Fibroblast of lung (primary cell): ENCODE data around the gene MKLN1. TPM values are rescaled to one million over a fixed set of nuclear protein-coding genes. Genes with fewer than 3 reads are reported as not detected.

Experiments
- DNase-seq, 2 donors: peaks; one replicate each; pipeline versions ENCODE4 v3.0.0 to v3.0.0-alpha.2; 2010; ENCODE audit warnings: low read depth in 2 of 2
- H2AFZ ChIP-seq: 2 replicates; pipeline ENCODE4 v1.5.1; 2012; ENCODE audit warnings: low read length, control low read depth, inconsistent platforms
- H3K27ac ChIP-seq: 2 replicates; pipeline ENCODE4 v1.5.1; 2011; ENCODE audit warnings: low read length, control low read depth; ENCODE audit not compliant: insufficient read depth
- H3K27me3 ChIP-seq: 2 replicates; pipeline ENCODE4 v1.5.1; 2011; ENCODE audit warnings: mild to moderate bottlenecking, low read length; ENCODE audit not compliant: control insufficient read depth, insufficient read depth
- H3K36me3 ChIP-seq: 2 replicates; pipeline ENCODE4 v1.5.1; 2011; ENCODE audit warnings: low read length; ENCODE audit not compliant: control insufficient read depth, insufficient read depth
- H3K4me1 ChIP-seq: 2 replicates; pipeline ENCODE4 v1.5.1; 2011; ENCODE audit warnings: low read length; ENCODE audit not compliant: control insufficient read depth, insufficient read depth; ENCODE audit errors: extremely low read depth
- H3K4me2 ChIP-seq: 2 replicates; pipeline ENCODE4 v1.5.1; 2011; ENCODE audit warnings: low read length, control low read depth; ENCODE audit not compliant: insufficient read depth; ENCODE audit errors: extremely low read depth
- H3K4me3 ChIP-seq, 4 experiments: fragments of 200-600 bp in 1 of 4; sonication (generic) in 1 of 4; replicated peaks in 1 of 4; 2 replicates each; pipeline ENCODE4 v1.5.1; 2011 to 2016; ENCODE audit warnings: low read length in 4 of 4, low read depth in 3 of 4, mild to moderate bottlenecking in 3 of 4, control low read depth in 2 of 4, inconsistent platforms in 1 of 4, mixed read lengths in 1 of 4; ENCODE audit not compliant: insufficient read depth in 1 of 4; ENCODE audit errors: control extremely low read depth in 1 of 4
- H3K79me2 ChIP-seq: 2 replicates; pipeline ENCODE4 v1.5.1; 2012; ENCODE audit warnings: mild to moderate bottlenecking, low read length, inconsistent platforms; ENCODE audit not compliant: control insufficient read depth, insufficient read depth
- H3K9ac ChIP-seq: 2 replicates; pipeline ENCODE4 v1.5.1; 2011; ENCODE audit warnings: mild to moderate bottlenecking, low read length, control low read depth; ENCODE audit not compliant: insufficient read depth
- H3K9me3 ChIP-seq: 2 replicates; pipeline ENCODE4 v1.5.1; 2012; ENCODE audit warnings: low read depth, low read length; ENCODE audit not compliant: control insufficient read depth, insufficient read depth
- H4K20me1 ChIP-seq: 2 replicates; pipeline ENCODE4 v1.5.1; 2011; ENCODE audit warnings: low read length; ENCODE audit not compliant: control insufficient read depth, insufficient read depth; ENCODE audit errors: extremely low read depth
- EZH2 ChIP-seq: IDR thresholded peaks from 2 replicates; pipeline ENCODE4 v1.5.1; 2012; ENCODE audit warnings: low read length, control low read depth, mild to moderate bottlenecking; ENCODE audit errors: missing control alignments
- polyA plus RNA-seq, 2 donors: library from polyadenylated mRNA; depleted of rRNA in 1 of 2; stranded (reverse) in 1 of 2; unstranded in 1 of 2; fragments of >200 nt; gene quantifications; 2 replicates each; pipeline ENCODE4 v1.2.1, GENCODE V29; 2011 to 2012; ENCODE audit warnings: missing spikeins in 1 of 2
- total RNA-seq: library from RNA; depleted of rRNA; stranded (reverse); fragments of >200 nt; gene quantifications from 2 replicates; pipeline ENCODE4 v1.2.1, GENCODE V29; 2014
- TF ChIP-seq, protein P1 (sequence below), 2 donors: IDR thresholded peaks in 1 of 2; conservative IDR thresholded peaks in 1 of 2; 1 replicate in 1 of 2; 2 replicates in 1 of 2; pipeline ENCODE4 v1.5.1; 2011 to 2012; ENCODE audit warnings: low read length in 2 of 2, control low read depth in 1 of 2, inconsistent platforms in 1 of 2, low read depth in 1 of 2, mild to moderate bottlenecking in 1 of 2

The MKLN1 gene
- total and polyA plus RNA-seq, 2 donors (not counting 1 experiment from before 2014, with no cell fraction given) = 33.9 to 46.4 TPM

- Histone ChIP-seq H2AFZ (no peak overlapping the region), H4K20me1 (no peaks in the 10 kb centered on the region), H3K4me1 (peaks cover 7% of the 10 kb centered on the region), H3K27ac (peak overlapping the region; percentile 39), H3K9ac (no peak overlapping the region), H3K4me3 (no peak overlapping the region), H3K4me2 (no peak overlapping the region), H3K36me3 (no peaks in the 10 kb centered on the region), H3K9me3 (no peaks in the 10 kb centered on the region), H3K27me3 (no peaks in the 10 kb centered on the region), H3K79me2 (peaks cover 21% of the 10 kb centered on the region)
- DNase-seq = peak; percentile 54 to 75
- TF ChIP-seq, protein P1, sequence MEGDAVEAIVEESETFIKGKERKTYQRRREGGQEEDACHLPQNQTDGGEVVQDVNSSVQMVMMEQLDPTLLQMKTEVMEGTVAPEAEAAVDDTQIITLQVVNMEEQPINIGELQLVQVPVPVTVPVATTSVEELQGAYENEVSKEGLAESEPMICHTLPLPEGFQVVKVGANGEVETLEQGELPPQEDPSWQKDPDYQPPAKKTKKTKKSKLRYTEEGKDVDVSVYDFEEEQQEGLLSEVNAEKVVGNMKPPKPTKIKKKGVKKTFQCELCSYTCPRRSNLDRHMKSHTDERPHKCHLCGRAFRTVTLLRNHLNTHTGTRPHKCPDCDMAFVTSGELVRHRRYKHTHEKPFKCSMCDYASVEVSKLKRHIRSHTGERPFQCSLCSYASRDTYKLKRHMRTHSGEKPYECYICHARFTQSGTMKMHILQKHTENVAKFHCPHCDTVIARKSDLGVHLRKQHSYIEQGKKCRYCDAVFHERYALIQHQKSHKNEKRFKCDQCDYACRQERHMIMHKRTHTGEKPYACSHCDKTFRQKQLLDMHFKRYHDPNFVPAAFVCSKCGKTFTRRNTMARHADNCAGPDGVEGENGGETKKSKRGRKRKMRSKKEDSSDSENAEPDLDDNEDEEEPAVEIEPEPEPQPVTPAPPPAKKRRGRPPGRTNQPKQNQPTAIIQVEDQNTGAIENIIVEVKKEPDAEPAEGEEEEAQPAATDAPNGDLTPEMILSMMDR (conservative IDR thresholded peaks at IDR 0.05 in 1 of 2, IDR thresholded peaks at IDR 0.05 in 1 of 2; ENCODE audit: low read depth in 1 of 2, low read length in 2 of 2) = no peak
- no peak for TF ChIP-seq EZH2
These were observed 53.6 kb downstream of the MKLN1 start for GRCh38 chr7:131381069-131381838.

DNA sequence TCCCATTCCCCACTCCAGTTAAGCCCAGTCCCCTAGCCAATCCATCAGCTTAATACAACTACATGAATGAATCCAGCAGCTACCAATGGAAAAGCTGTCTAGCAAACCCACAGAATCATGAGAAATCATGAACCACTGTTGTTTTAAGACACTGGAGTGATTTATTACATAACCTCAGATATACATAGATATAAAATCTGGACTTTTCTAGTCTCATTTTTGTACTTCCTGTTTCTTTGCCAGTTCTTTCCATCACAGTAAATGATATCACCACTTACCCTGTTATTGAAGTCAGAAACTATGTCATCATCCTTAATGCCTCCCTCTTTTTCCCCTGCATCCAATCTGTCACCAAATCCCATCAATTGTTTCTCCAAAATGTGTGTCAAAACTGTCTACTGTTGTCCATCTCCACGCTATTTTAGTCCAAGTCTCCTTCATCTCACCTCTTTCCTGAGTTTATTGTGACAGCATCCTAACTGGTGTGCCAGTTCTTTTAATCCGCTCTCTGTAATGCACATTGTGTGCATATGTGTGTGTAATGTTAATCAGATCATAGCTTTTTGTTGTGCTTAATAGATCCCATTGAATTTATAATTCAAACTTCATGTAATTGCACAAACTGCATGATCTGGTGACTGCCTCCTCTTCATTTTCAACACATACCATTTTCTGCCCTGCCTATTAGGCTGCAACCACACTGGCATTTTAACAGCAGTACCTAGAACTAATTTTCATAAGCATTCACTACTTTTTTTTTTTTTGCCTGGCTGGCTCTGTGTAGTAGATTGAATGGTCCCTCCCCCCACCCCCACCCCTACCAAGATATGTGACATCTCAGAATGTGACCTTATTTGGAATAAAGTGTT, 56.0 kb downstream of the MKLN1 start:
- H3K9ac ChIP-seq = no peak overlapping the region
- peak; percentile 16 to 64 for DNase-seq
- H4K20me1 ChIP-seq = no peaks in the 10 kb centered on the region
- no peak overlapping the region for H3K27ac ChIP-seq
- TF ChIP-seq, protein P1 (conservative IDR thresholded peaks at IDR 0.05 in 1 of 2, IDR thresholded peaks at IDR 0.05 in 1 of 2; ENCODE audit: low read depth in 1 of 2, low read length in 2 of 2) = no peak
- TF ChIP-seq EZH2 = no peak
- H3K4me3 ChIP-seq = no peak overlapping the region
- no peaks in the 10 kb centered on the region for H3K27me3 ChIP-seq
- H3K4me2 ChIP-seq = no peak overlapping the region
- H3K9me3 ChIP-seq = no peaks in the 10 kb centered on the region
- H3K36me3 ChIP-seq = no peaks in the 10 kb centered on the region
- no peak overlapping the region for H2AFZ ChIP-seq
- peaks cover 20% of the 10 kb centered on the region for H3K79me2 ChIP-seq
- H3K4me1 ChIP-seq = peaks cover 7% of the 10 kb centered on the region

GRCh38 chr7:131384286-131384635, 56.6 kb downstream of the MKLN1 start:
- no peak overlapping the region for H3K27ac ChIP-seq
- H3K36me3 ChIP-seq = no peaks in the 10 kb centered on the region
- H4K20me1 ChIP-seq = no peaks in the 10 kb centered on the region
- no peak overlapping the region for H3K4me2 ChIP-seq
- no peak for DNase-seq
- peaks cover 7% of the 10 kb centered on the region for H3K4me1 ChIP-seq
- no peaks in the 10 kb centered on the region for H3K9me3 ChIP-seq
- H3K79me2 ChIP-seq = peaks cover 20% of the 10 kb centered on the region
- H2AFZ ChIP-seq = no peak overlapping the region
- no peak overlapping the region for H3K4me3 ChIP-seq
- no peaks in the 10 kb centered on the region for H3K27me3 ChIP-seq
- no peak overlapping the region for H3K9ac ChIP-seq
- TF ChIP-seq, protein P1 (conservative IDR thresholded peaks at IDR 0.05 in 1 of 2, IDR thresholded peaks at IDR 0.05 in 1 of 2; ENCODE audit: low read depth in 1 of 2, low read length in 2 of 2) = no peak
- no peak for TF ChIP-seq EZH2
